CD14-positive monocyte (primary cell): ENCODE measurements around the gene SERPINB1. TPM values are rescaled to one million over a fixed set of nuclear protein-coding genes. Genes with fewer than 3 reads are reported as not detected.

Experiments used
- DNase-seq, 3 donors: peaks; one replicate each; pipeline ENCODE4 v3.0.0-alpha.2; 2011 to 2022
- H2AFZ ChIP-seq: 2 replicates; pipeline ENCODE4 v1.6.0; 2012; ENCODE audit warnings: mild to moderate bottlenecking, low read depth, low read length, inconsistent platforms; ENCODE audit not compliant: insufficient read depth, poor library complexity, severe bottlenecking
- H3K27ac ChIP-seq, 2 donors: 1 replicate in 1 of 2; 2 replicates in 1 of 2; pipeline ENCODE4 v1.5.1; 2012 to 2013; ENCODE audit warnings: low read length in 2 of 2, control low read depth in 1 of 2, inconsistent platforms in 1 of 2, low read depth in 1 of 2, mild to moderate bottlenecking in 1 of 2
- H3K27me3 ChIP-seq, 2 donors: one replicate each; pipeline versions ENCODE4 v1.6.0 to v1.6.1; 2011 to 2013; ENCODE audit warnings: low read length in 2 of 2; ENCODE audit not compliant: control insufficient read depth in 2 of 2, insufficient read depth in 2 of 2
- H3K36me3 ChIP-seq, 2 donors: replicated peaks in 1 of 2; 1 replicate in 1 of 2; 2 replicates in 1 of 2; pipeline versions ENCODE4 v1.5.1 to v1.6.1; 2012 to 2013; ENCODE audit warnings: low read length in 2 of 2, control low read depth in 1 of 2, inconsistent platforms in 1 of 2, mild to moderate bottlenecking in 1 of 2; ENCODE audit not compliant: insufficient read depth in 2 of 2, control insufficient read depth in 1 of 2
- H3K4me1 ChIP-seq, 2 donors: 1 replicate in 1 of 2; 2 replicates in 1 of 2; pipeline versions ENCODE4 v1.5.1 to v1.6.1; 2012 to 2013; ENCODE audit warnings: low read length in 2 of 2, control low read depth in 1 of 2, inconsistent platforms in 1 of 2, mild to moderate bottlenecking in 1 of 2, moderate library complexity in 1 of 2; ENCODE audit not compliant: insufficient read depth in 2 of 2, control insufficient read depth in 1 of 2
- H3K4me2 ChIP-seq: replicated peaks from 2 replicates; pipeline ENCODE3; 2012; ENCODE audit warnings: low read length, moderate library complexity, mild to moderate bottlenecking; ENCODE audit not compliant: poor library complexity, severe bottlenecking; ENCODE audit errors: extremely low read depth
- H3K4me3 ChIP-seq, 3 experiments: fragments of 200-600 bp in 1 of 3; sonication (generic) in 1 of 3; replicated peaks in 1 of 3; 1 replicate in 2 of 3; 2 replicates in 1 of 3; pipeline ENCODE4 v1.5.1; 2011 to 2013; ENCODE audit warnings: low read length in 3 of 3, mild to moderate bottlenecking in 3 of 3, control low read depth in 2 of 3, low read depth in 2 of 3, inconsistent platforms in 1 of 3, moderate library complexity in 1 of 3
- H3K79me2 ChIP-seq: 2 replicates; pipeline ENCODE4 v1.6.0; 2012; ENCODE audit warnings: mild to moderate bottlenecking, control low read depth, inconsistent platforms, low read length, moderate library complexity; ENCODE audit not compliant: insufficient read depth
- H3K9ac ChIP-seq: 2 replicates; pipeline ENCODE4 v1.6.0; 2017; ENCODE audit warnings: low read length, mild to moderate bottlenecking; ENCODE audit not compliant: insufficient read depth, poor library complexity, severe bottlenecking
- H3K9me3 ChIP-seq, 2 donors: replicated peaks in 1 of 2; 1 replicate in 1 of 2; 2 replicates in 1 of 2; pipeline versions ENCODE4 v1.5.1 to v1.6.1; 2012 to 2013; ENCODE audit warnings: low read length in 2 of 2, control low read depth in 1 of 2; ENCODE audit not compliant: control insufficient read depth in 1 of 2, insufficient read depth in 1 of 2
- H4K20me1 ChIP-seq: 2 replicates; pipeline ENCODE4 v1.6.0; 2012; ENCODE audit warnings: mild to moderate bottlenecking, low read length, control low read depth, moderate library complexity; ENCODE audit not compliant: insufficient read depth
- H3K27ac Mint-ChIP-seq, 7 donors: one replicate each; pipeline ENCODE4 v1.8.0; 2020; ENCODE audit warnings: mild to moderate bottlenecking in 7 of 7, mixed read lengths in 7 of 7, moderate library complexity in 6 of 7, inconsistent platforms in 2 of 7
- H3K27me3 Mint-ChIP-seq, 3 donors: one replicate each; pipeline ENCODE4 v1.8.0; 2021 to 2022; ENCODE audit warnings: low read depth in 3 of 3, mild to moderate bottlenecking in 3 of 3, mixed read lengths in 3 of 3, moderate library complexity in 3 of 3, inconsistent platforms in 1 of 3
- H3K36me3 Mint-ChIP-seq, 2 donors: one replicate each; pipeline ENCODE4 v1.8.0; 2020; ENCODE audit warnings: mixed read lengths in 2 of 2, inconsistent platforms in 1 of 2, mild to moderate bottlenecking in 1 of 2
- H3K4me1 Mint-ChIP-seq: one replicate; pipeline ENCODE4 v1.8.0; 2020; ENCODE audit warnings: mild to moderate bottlenecking, mixed read lengths
- H3K4me3 Mint-ChIP-seq, 2 donors: one replicate each; pipeline ENCODE4 v1.8.0; 2020; ENCODE audit warnings: mild to moderate bottlenecking in 2 of 2, mixed read lengths in 2 of 2, moderate library complexity in 1 of 2
- H3K9me3 Mint-ChIP-seq, 7 donors: one replicate each; pipeline ENCODE4 v1.8.0; 2020 to 2022; ENCODE audit warnings: mixed read lengths in 7 of 7, mild to moderate bottlenecking in 6 of 7, moderate library complexity in 6 of 7, inconsistent platforms in 2 of 7
- CTCF ChIP-seq: fragments of 200-600 bp; IDR thresholded peaks from one replicate; pipeline ENCODE4 v1.8.0; 2022; ENCODE audit warnings: antibody characterized with exemption, mild to moderate bottlenecking
- WGBS: methylation state at CpG from one replicate; pipeline ENCODE4 v1.1.5; 2013; ENCODE audit warnings: missing lambda C conversion rate; ENCODE audit not compliant: insufficient coverage; 5-methylcytosine and 5-hydroxymethylcytosine counted together
- intact Hi-C, 2 donors: fragments of 100-400 bp; cut with micrococcal nuclease; formaldehyde crosslinking; loops; one replicate each; pipeline versions ENCODE4 v1.15.0 to v1.15.1; 2023
- polyA plus RNA-seq, 3 donors: library from polyadenylated mRNA; depleted of rRNA in 1 of 3; unstranded in 2 of 3; stranded (reverse) in 1 of 3; fragments of 300-500 nt in 2 of 3; fragments of >200 nt in 1 of 3; fragmentation: Illumina TruSeq in 2 of 3; gene quantifications; 1 replicate in 2 of 3; 2 replicates in 1 of 3; pipeline ENCODE4 v1.2.3, GENCODE V29; 2012 to 2021

The SERPINB1 gene
- polyA plus RNA-seq, 3 donors, result 126 to 307 (median 306) TPM

GRCh38 chr6:2826131-2826530, 15.5 kb downstream of the SERPINB1 start:
- peaks cover 0 to 6% (median 4%) of the 10 kb centered on the region in 7 donors for H3K9me3 Mint-ChIP-seq
- Histone ChIP-seq H3K9ac (no peak overlapping the region), H3K4me1 (peaks cover 4 to 6% of the 10 kb centered on the region in 2 donors), H3K79me2 (no peaks in the 10 kb centered on the region), H3K9me3 (peaks cover 0 to 4% of the 10 kb centered on the region in 2 donors), H3K27me3 (no peaks in the 10 kb centered on the region), H4K20me1 (peaks cover 2% of the 10 kb centered on the region), H3K4me3 (no peak overlapping the region), H3K4me2 (no peak overlapping the region), H3K27ac (no peak overlapping the region), H2AFZ (no peak overlapping the region), H3K36me3 (peaks cover 4 to 9% of the 10 kb centered on the region in 2 donors)
- intact Hi-C loops, result no loop called here
- H3K27me3 Mint-ChIP-seq, result peaks cover 0 to 2% (median 0%) of the 10 kb centered on the region in 3 donors
- no peak overlapping the region for H3K27ac Mint-ChIP-seq
- peaks cover 18% of the 10 kb centered on the region in 2 donors for H3K36me3 Mint-ChIP-seq
- DNase-seq, result peak in 1 of 3 donors; percentile 62
- H3K4me3 Mint-ChIP-seq, result no peak overlapping the region
- no CpG with 5 or more reads among the region's 2 CpGs for WGBS
- peaks cover 19% of the 10 kb centered on the region for H3K4me1 Mint-ChIP-seq
- no peak for TF ChIP-seq CTCF

DNA sequence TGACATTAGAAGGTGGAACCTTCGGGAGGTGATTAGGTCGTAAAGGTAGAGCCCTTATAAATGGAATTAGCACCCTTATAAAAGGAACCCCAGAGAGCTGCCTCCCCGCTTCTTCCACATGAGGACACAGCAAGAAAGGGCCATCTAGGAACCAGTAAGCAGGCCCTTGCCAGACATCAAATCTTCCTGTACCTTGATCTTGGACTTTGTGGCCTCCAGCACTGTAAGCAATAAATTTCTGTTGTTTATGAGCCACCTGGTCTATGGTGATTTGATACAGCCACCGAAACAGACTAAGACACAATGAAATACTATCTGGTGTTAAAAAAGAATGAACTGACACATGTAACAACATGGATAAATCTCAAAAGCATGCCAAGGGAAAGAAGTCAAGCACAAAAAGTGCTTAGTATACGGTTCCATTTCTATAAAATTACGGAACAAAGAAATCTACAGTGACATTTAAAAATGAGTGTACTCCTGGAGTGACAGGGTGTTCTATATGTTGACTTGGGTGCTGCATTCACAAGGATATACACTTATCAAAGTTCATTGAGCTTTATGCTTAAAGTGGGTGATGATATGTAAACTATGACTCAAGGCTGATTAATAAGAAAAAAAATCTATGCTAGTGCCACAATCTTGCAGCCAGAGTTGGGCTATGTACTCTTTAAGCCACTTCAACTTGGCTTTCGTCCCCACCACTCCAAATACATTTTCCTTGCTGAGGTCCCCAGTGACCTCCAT, 18.4 kb downstream of the SERPINB1 start:
- 100% methylated on average over 1 of the region's 7 CpGs for WGBS
- H3K9ac ChIP-seq, result no peak overlapping the region
- no peaks in the 10 kb centered on the region for H3K36me3 ChIP-seq
- peak overlapping the region in 1 of 7 donors; percentile 6 for H3K27ac Mint-ChIP-seq
- no peak overlapping the region for H3K4me3 ChIP-seq
- H3K36me3 Mint-ChIP-seq, result peaks cover 9 to 10% of the 10 kb centered on the region in 2 donors
- no peaks in the 10 kb centered on the region for H4K20me1 ChIP-seq
- H3K9me3 ChIP-seq, result peaks cover 0 to 4% of the 10 kb centered on the region in 2 donors
- no peak overlapping the region for H3K27ac ChIP-seq
- no peak for TF ChIP-seq CTCF
- H3K79me2 ChIP-seq, result no peaks in the 10 kb centered on the region
- H3K4me3 Mint-ChIP-seq, result no peak overlapping the region
- no peak overlapping the region for H3K4me2 ChIP-seq
- peaks cover 42% of the 10 kb centered on the region for H3K4me1 Mint-ChIP-seq
- DNase-seq, result no peak
- intact Hi-C loops, result no loop called here
- peaks cover 30 to 35% of the 10 kb centered on the region in 2 donors for H3K4me1 ChIP-seq
- peaks cover 0 to 6% (median 4%) of the 10 kb centered on the region in 7 donors for H3K9me3 Mint-ChIP-seq
- no peaks in the 10 kb centered on the region for H3K27me3 ChIP-seq
- no peak overlapping the region for H2AFZ ChIP-seq
- H3K27me3 Mint-ChIP-seq, result peaks cover 0 to 2% (median 0%) of the 10 kb centered on the region in 3 donors
